ENCODE results near the gene ID2.
"Not testable (repeated sequence)": the region's sequence is repeated elsewhere in the genome, so short reads cannot be mapped to it uniquely, and the experiment has no call there.

ID2 gene

DNA sequence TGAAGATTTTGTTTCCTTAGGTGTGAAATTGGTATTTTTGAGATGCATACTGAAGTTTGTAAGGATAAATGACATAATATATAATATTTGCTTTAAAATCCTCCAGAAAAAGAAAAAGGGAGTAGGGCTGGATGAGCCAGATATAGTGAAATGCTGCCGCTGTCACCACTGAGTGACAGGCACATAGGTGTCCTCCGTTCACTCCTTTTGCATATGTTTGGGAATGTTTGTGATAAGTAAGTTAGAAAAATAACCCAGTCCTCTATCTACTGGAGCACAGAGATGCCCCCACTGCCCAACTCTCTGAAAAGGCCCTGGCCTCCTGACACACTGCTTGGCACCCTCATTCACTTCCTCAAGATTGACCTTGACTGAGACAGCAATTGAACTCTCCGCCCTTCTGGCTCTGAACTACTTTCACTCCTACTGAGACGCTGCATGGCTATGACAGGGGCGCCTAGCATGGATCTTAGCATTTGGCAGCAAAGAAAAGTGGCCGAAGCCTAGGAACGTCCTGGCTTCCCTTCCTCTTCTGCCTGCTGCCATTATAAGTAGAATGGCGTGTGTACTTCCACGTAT is 10.1 kb downstream of the ID2 start:
- no peak for DNase-seq

DNA sequence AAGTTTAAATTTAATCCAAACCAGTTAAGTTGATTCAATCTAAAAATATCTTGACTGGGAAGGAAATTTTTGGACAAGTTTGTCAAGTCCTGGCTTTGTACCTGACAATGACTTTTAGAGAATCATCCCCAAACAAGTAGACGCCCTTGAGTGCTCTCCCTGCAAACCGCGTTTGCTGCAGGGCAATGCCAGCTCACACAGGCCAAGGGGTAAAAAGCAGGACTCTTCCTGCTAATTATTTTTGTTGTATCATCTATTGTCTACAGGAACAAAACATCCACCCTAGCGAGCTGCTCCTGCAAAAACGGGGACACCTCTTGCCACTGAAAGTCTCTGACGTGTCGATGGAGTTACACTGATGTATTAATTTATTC is 10.9 kb downstream of the ID2 start:
- no peak for DNase-seq

DNA sequence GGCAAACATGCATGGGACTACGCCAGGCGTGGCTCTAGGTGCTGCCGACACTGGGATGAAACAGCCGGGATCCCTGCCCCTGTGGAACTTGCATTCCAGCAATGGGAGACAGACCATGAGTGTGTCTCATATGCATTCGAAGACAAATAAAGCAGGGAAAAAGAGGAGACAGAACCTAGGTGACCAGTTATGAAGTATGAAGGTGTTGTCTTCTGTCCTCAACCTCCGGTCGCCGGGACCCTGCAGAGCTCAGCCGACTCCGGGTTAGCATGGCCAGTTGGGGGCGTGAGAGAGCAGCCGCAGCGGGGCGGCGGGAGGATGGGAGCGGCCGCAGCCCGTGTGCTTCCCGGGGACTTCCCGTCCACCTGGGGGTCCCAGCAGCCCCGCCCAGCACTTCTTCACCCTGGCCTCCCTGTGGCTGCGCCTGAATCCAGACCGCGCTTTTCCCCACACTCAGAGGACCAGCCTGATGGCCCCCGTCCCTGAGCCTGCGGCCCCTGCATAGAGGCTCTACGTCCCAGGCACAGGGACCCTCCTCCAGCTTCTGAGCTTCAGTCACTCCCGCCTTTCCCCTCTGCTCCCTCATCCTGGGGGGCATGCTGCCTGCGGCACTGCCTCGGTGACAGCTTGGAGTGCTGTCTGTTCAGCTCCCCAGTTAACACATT is 11.4 kb downstream of the ID2 start:
- no peak for DNase-seq

DNA sequence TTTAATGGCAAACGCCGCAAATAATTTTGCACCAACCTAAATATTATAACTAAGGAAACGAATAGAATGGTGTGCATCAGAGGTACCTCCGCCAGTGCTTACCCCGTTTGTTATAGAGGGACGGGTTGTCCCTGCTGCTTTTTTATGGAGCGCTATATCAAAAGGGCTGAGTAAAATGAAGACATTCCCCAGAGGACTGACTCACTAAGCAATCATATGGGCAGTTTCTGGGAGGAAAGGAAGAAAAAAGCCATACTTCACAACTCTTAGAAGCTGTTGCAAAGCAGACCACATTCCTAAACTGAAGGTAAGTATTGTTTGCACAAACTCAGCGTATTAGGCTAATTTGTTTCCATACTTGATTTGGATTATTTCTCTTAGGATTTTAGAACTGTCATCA is 12.9 kb downstream of the ID2 start:
- no peak for DNase-seq

DNA sequence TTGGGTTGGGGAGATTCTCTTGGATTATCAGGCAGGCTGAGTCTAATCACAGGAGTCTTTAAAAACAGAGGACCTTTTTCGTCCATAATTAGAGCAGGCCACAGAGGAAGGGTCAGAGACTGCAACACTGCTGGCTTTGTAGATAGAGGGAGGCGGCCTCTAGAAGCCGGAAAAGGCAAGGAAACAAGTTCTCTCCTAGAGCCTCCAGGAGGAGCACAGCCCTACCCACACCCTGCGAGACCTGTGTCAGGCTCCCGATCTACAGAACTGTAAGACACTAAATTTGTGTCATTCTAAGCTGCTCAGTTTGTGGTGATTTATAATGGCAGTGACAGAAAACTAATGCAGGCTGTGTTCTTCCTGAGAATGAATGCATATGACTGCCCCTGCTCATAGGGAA is 15.3 kb downstream of the ID2 start:
- DNase-seq, result no peak

DNA sequence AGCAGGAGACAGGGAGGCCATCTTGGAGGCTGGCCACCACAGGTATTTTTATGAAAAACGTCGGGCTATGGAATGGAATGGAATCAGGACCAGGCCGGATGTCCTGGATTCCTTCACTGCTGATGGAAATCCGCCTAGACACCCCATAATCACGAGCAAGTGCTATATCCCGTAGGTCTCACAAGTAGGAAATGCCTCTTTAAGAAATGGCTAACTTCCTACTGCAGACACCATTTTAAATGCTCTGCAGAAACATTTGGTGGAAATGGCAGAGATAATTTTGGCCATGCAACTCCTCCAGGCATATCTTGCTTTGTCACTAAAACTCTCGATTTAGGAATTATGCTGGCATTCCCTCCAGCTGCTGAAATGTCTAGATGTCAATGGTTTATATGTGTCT is 18.0 kb downstream of the ID2 start:
- DNase-seq, result no peak

DNA sequence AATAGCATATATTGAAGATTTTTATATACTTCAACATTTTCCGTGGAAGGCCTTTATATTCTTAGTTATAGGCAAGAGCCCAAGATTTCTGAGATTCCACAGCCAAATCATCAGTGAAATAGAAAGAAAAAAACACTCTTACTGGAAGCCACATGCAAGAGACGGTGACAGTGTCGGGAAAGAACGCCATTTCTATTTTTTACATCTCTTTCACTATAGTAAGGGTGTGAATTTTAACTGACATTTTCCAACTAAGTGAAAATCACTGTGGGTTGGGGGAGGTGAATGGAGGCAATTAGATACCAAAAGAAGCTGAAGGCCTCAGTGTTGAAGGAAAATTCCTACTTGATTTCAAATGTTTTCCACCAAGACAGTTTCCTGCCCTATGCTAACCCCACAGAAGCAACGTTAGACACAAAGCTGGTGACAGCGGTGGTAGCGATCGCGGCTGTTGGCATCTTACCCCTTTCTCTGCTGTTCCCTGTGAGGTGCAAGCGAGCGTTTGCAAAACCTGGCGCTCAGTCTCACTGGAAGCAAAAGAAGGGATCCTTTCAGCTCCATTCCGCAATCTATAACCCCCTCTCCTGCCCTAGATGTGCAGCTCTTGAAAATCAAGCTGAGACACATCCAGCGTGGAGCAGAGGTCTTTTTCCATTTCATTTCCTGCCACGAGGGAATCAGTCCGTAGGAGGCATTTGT is 20.0 kb downstream of the ID2 start:
- DNase-seq, result no peak

DNA sequence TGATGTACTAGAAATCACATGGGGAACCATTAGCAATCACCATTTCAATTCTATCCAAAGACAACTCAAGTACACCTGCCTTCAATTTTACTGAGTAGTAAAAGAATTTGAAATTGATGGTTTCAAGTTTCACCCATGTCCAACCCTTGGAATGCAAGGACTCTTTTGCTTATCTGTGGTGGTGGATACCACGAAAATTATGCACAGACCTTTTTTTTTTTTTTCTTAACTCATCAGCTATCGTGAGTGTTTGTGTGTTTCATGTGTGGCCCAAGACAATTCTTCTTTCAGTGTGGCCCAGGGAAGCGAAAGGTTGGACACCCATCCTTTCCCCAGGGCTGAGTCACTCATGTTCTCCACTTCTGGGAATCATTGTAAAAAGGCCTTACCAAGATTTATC is 23.1 kb downstream of the ID2 start:
- DNase-seq, result no peak

DNA sequence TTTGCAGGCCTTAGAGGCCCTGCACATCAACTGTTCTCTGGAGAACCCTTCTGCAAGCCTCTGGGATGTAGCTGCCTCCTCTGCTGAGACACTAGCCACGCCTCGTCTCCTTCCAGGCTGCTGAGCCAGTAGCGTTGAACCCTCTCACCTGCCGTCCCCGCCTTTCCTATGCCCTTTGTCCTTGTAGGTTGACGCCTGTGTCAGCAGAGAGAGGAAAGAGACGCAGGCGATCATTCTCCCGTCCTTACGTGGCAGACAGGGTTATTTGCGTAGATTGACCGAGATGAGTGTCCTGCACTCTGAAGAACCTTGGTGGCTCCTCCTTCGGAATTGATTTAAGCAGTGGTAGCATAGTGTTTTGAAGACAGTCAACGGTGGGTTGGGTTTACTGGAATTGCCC is 27.8 kb downstream of the ID2 start:
- DNase-seq, result no peak

DNA sequence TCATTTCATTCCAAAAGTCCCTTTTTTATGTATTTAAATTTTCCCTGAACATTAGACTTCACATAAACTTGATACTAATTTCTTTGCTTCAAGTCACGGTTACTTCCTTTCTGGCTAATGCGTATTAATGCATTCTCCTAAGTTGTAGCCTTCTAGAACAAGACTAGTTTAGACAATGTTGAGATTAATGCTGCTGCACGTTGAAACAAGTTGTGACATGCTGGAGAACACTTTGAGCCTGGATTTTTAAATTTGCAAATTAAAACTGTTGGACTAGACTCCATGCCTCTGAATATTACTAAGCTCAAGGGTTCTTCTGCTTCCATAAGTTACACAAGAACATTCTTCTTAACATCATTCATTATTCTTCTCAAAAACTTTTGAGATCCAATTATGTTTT is 29.1 kb downstream of the ID2 start:
- DNase-seq, result no peak

DNA sequence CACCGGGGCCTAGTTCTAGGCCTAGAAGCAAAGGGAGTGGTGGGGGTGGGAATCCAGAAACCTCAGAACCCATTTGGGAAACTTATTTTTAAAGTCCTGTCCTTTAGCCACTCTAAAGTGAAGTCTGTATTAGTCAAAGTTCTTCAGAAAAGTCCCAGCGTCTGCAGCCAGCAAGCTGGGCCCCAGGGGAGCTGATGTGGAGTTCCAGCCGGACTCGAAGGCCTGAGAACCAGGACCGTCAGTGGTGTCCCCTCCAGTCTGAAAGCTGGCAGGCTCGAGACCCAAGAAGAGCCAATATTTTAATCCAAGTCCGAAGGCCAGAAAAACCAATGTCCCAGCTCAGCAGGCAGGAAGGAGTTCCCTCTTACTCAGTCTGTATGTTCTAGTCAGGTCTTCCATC is 32.4 kb downstream of the ID2 start:
- DNase-seq, result no peak

DNA sequence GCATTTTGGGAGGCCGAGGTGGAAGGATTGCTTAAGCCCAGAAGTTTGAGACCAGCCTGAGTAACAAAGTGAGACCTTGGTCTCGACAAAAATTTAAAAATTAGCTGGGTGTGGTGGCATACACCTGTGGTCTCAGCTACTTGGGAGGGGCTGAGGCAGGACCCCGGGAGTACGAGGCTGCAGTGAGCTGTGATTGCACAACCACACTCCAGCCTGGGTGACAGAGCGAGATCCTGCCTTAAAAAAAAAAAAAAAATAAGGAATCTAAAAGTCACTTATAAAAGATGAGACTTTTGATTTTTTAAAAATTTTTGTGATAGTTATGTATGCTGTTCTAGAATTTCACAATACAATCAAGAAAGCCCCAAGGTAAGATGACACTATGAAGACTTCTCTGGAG is 33.1 kb downstream of the ID2 start:
- no peak for DNase-seq

DNA sequence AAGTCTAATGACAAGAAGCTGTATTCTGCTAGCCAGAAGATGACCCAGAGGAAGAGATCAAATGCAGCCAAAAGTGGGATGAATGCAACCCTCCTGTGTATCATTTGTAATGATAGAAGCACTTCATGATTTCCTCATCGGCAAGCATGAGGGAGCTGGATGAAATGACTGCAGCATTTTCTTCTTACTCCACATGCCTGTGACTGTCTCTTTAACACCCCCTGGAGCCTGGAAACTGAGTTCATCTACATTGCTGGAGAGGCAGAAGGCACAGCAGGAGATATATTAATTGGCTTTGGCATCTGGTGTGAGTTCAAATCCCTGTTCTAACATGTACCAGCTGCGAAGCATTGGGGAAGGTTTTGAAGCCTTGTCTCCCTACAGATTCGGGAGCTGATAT is 37.7 kb downstream of the ID2 start:
- DNase-seq, result no peak

DNA sequence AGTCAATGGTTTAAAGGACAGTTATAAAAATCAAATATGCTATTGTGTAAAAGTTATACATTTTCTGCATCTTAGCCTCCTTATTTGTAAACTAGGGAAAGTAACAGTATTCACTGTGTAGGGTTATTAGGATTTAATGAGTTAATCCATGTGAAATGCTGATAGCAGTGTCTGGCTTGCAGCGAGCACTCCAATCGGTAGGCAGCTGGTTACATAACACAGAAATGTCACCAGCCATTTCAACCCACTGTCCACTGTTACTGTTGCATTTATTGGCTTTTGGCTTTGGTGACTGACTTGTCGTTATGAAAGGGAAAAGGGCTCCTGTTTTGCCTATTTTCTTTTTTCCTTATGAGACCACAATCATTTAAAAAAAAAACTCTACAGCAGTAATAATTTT is 38.9 kb downstream of the ID2 start:
- DNase-seq, result no peak

DNA sequence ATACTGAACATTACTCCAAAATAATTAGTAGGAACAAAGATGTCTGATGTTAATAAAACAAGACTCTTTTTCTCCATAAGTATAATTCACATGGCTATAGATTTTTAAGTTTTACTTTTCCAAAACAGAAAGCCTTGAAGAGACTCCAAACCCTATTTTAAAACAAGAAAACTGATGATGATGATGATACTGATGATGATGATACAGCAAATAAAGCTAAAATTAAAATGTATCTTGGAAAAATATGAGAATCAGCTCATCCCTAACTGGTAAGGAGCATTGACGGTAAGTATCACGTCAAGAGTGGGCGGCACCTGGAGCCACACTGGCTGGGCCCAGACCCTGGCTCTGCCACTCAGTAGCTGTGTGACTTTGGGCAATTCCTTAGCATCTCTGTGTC is 39.6 kb downstream of the ID2 start:
- DNase-seq, result no peak

DNA sequence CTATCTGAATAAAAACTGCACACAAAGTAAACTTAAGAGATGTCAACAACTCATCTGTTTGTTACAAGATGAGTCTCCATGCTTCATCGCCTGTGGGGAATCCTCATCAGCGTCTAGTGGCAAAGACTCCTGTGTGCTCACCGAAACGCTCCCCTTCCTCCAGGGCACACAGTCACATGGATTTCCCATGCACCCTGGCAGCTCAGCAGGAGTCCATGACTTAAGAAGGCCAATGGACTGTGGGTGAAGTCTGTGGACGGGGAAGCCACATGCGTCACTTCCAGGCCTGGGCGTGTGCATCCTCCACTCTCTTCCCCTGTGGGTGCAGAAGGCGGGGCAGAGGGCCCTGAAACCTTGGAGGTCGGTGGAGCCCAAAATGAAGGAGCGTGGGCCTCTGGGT is 41.1 kb downstream of the ID2 start:
- no peak for DNase-seq

DNA sequence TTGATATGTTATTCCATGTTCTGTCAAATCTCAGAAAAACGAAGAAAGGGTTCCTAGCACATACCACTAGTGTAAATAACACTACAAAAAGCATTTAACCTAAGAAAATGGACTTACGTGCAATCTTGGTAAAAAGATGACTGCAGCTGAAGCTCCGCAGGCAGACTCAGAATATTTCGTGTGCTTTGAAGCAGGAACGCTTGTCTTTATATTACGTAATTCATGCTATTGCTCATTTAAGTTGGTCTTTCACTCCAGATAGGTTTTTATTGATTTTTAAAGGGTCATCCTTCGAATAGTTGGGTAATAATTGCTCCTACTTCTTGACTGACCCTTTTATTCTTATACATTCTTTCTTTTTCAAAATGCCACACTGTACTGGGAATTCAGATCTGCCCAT is 44.0 kb downstream of the ID2 start:
- no peak for DNase-seq

DNA sequence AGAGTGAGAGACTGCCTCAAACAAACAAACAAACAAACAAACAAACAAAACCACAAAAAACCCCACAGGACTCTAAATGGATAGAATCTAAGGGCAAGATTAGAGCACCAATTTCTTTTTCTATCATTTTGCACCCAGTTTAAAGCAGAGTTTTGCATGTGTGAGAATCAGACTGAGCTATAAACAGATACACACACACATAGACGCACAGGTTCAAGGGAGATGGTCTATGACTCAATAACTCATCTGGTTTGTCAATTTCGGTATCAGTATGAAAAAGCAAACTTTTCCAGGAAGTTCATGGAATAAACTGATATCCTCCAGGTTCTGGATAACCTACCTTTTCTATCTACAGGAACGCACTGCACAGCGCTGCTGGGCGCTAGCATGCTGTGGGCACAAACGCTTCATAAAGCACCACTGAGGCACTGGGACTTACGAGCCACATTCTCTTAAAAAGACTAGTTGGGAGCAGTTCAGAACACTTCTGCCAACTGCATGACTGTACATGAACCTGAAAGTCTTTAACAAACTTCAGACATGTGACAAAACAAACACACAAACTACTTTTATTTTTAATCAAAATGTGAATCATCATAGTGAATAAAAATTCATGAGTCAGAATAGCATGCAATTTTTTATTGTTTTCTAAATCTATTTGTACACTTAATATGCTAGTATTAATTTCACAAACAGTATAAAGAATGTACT is 46.6 kb downstream of the ID2 start:
- DNase-seq, result no peak

DNA sequence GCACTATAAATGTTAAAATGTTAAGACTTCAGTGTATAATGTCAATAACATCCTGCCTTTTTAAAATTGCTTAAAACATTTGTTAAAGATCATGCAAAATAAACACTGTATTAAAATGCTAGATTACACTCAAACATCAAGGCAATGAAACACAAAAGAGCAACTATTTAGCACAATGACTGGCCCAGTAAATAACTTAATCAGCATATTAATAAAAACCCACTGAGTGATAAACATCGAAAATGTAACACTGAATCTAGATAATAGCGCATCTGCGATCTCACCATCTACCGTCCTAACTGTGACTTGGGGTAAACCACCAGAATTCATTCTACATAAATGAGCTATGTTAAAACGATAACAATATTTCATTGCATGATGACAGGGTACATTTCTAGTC is 47.2 kb downstream of the ID2 start:
- not testable (repeated sequence) for DNase-seq

DNA sequence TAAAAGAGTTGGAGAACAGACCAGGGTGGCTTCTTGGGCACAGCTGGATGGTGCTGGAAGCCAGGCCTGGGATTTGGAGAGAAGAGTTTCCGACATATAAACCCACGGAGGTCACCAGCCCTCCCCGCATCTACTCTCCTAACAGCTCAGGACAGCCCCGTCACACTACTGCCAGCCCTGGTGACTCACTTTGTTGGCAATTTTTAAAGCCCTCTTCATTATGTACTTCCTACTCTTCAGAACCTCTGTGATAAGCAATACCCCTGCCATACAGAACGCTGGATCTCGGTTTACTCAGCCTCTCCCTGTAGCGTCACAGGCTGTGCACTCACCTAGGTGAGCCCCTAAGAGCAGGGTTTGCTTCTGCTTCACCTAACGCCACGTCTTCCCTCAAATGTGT is 48.1 kb downstream of the ID2 start:
- no peak for DNase-seq

DNA sequence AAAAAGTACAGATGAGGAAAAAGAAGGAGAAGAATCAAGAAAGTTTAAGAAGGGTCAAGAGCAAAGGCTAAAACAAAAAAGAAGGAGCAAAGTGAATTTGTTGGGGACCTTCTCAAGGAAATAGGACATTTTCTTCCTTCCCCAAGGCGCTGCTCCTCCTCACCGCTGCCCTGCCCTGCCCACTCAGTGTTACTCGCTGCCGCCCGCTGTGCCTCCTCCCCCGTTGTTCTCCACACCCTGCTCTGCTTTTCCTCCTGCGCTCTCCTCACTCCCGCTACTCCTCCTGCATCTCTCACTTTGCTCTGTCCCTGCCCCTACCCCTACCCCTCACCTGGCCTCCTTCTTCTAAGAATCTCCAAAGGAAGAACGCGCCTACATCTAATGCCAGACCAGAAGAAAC is 50.7 kb downstream of the ID2 start:
- DNase-seq, result no peak
